Upper lobe of left lung (tissue), 4 donors: ENCODE results near the gene CLSTN2.

Experiments
- CTCF ChIP-seq, 6 experiments: fragments of 450-650 bp in 4 of 6; fragments of 200-600 bp in 2 of 6; sonication (generic) in 2 of 6; IDR thresholded peaks; one replicate each; pipeline ENCODE4 v1.5.1; 2016 to 2019; ENCODE audit warnings: antibody characterized with exemption in 6 of 6
- EP300 ChIP-seq, 4 donors: sonication (generic); formaldehyde crosslinking; IDR thresholded peaks; one replicate each; pipeline ENCODE4 v1.5.1; 2017; ENCODE audit warnings: antibody characterized with exemption in 4 of 4, control low read depth in 2 of 4
- POLR2A ChIP-seq, 4 donors: fragments of 450-650 bp; IDR thresholded peaks; one replicate each; pipeline ENCODE4 v1.5.1; 2016 to 2017; ENCODE audit warnings: antibody characterized with exemption in 4 of 4, mild to moderate bottlenecking in 2 of 4
- POLR2AphosphoS5 ChIP-seq, 2 donors: sonication (generic); formaldehyde crosslinking; IDR thresholded peaks; one replicate each; pipeline ENCODE4 v1.5.1; 2017; ENCODE audit warnings: antibody characterized with exemption in 2 of 2

DNA sequence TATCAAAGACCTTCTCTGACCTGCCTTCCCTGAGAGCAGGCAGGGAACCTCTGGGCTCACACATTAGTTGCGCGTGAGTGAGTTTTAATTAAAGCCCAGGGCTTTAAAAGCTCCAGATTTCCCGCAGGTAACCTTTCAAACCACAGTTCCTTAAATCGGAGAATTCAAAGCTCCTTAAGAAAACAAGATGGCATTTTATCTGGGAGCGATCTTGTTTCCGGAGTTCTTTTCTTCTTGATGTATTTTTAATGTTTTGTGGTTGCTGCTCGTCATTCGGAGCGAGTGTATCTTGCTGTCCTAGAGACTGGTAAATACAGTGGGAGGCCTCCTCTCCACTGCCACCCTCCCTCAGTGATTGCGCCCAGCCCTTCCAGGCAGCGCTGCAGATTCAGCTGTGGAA is 284.3 kb downstream of the CLSTN2 start:
- no peak for TF ChIP-seq POLR2A (IDR thresholded peaks at IDR 0.05)
- TF ChIP-seq CTCF (IDR thresholded peaks at IDR 0.05): no peak
- TF ChIP-seq POLR2AphosphoS5 (IDR thresholded peaks at IDR 0.05): no peak
- no peak for TF ChIP-seq EP300 (IDR thresholded peaks at IDR 0.05)
